Activated naive CD4-positive, alpha-beta T cell treated with anti-CD3 and anti-CD28 coated beads, Interleukin-2, amount 50 U/mL, for 16 hours (primary cell): Measurements from ENCODE around the gene BRI3BP.
A peak's percentile ranks its signal among the peaks of the same experiment; 100 is the strongest.

Experiments used
- DNase-seq: peaks from one replicate; pipeline ENCODE4 v3.0.0-alpha.2; 2020

Gene BRI3BP

GRCh38 chr12:124993626-124994436, at the start of gene BRI3BP:
Gene BRI3BP, plus strand, starts transcription at chr12:124993645. Its CDS starts 146 bp downstream, at chr12:124993791.
- peak; percentile 83 for DNase-seq

- DNase-seq: no peak
Observed at GRCh38 chr12:124946447-124946793, 47.0 kb upstream of the BRI3BP start.

GRCh38 chr12:124947013-124947412, 46.4 kb upstream of the BRI3BP start:
- no peak for DNase-seq

GRCh38 chr12:124947561-124948398, 45.7 kb upstream of the BRI3BP start:
- DNase-seq: no peak

- DNase-seq: no peak
Observed at GRCh38 chr12:124949066-124949465, 44.4 kb upstream of the BRI3BP start.

GRCh38 chr12:124949779-124950728, 43.4 kb upstream of the BRI3BP start:
- DNase-seq: no peak

GRCh38 chr12:124952295-124952694, 41.1 kb upstream of the BRI3BP start:
- no peak for DNase-seq

- DNase-seq: no peak
Observed at GRCh38 chr12:124952801-124953200, 40.6 kb upstream of the BRI3BP start.

- no peak for DNase-seq
Observed at GRCh38 chr12:124953689-124954405, 39.6 kb upstream of the BRI3BP start.

- no peak for DNase-seq
Observed at GRCh38 chr12:124954771-124955170, 38.7 kb upstream of the BRI3BP start.

GRCh38 chr12:124956571-124956970, 36.9 kb upstream of the BRI3BP start:
- DNase-seq: no peak

GRCh38 chr12:124961055-124961454, 32.4 kb upstream of the BRI3BP start:
- no peak for DNase-seq

GRCh38 chr12:124963211-124963610, 30.2 kb upstream of the BRI3BP start:
- no peak for DNase-seq

- DNase-seq: no peak
Observed at GRCh38 chr12:124964251-124964650, 29.2 kb upstream of the BRI3BP start.

- DNase-seq: no peak
Observed at GRCh38 chr12:124964836-124965462, 28.5 kb upstream of the BRI3BP start.

- no peak for DNase-seq
Observed at GRCh38 chr12:124967016-124967739, 26.3 kb upstream of the BRI3BP start.

- no peak for DNase-seq
Observed at GRCh38 chr12:124968656-124969055, 24.8 kb upstream of the BRI3BP start.

GRCh38 chr12:124970647-124971402, 22.6 kb upstream of the BRI3BP start:
- DNase-seq: no peak

- no peak for DNase-seq
Observed at GRCh38 chr12:124971603-124972002, 21.8 kb upstream of the BRI3BP start.

- DNase-seq: no peak
Observed at GRCh38 chr12:124972211-124972610, 21.2 kb upstream of the BRI3BP start.
